ENCODE data around the gene PCYT1A.

DNA sequence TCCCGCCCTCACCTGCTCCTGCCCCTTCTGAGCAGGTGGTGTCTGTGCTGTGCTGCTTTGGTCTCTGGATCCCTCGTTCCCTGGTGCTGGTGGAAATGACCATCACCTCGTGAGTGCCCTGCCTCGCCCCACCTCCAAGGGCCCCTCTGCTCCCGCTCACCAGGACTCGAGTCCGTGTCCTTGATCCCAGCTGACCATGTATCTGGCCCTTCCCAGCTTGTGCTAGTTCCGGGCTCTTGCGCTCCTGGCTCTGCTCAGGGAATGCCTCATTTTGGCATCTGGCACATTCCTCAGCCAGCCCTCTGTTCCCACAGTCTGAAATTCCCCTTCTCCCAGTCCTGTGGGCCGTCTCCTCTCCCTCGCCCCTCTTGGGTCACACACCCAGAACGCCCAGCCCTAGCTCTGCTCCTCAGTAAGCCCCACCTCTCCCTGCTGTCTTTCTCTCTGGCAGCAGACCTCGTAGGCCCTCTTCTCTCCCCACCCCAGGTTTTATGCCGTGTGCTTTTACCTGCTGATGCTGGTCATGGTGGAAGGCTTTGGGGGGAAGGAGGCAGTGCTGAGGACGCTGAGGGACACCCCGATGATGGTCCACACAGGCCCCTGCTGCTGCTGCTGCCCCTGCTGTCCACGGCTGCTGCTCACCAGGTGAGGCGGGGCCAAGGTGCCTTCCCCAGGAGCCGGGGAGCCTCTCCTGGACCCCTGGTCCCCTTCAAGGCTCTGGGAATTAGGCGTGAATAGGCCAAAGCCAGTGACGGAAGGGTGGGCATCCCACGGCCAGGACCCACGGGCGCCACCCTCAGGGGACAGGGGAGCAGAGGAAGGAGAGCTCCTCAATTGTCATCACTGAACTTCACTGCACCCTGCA is 59.7 kb downstream of the PCYT1A start:
- TF ChIP-seq, protein P1, sequence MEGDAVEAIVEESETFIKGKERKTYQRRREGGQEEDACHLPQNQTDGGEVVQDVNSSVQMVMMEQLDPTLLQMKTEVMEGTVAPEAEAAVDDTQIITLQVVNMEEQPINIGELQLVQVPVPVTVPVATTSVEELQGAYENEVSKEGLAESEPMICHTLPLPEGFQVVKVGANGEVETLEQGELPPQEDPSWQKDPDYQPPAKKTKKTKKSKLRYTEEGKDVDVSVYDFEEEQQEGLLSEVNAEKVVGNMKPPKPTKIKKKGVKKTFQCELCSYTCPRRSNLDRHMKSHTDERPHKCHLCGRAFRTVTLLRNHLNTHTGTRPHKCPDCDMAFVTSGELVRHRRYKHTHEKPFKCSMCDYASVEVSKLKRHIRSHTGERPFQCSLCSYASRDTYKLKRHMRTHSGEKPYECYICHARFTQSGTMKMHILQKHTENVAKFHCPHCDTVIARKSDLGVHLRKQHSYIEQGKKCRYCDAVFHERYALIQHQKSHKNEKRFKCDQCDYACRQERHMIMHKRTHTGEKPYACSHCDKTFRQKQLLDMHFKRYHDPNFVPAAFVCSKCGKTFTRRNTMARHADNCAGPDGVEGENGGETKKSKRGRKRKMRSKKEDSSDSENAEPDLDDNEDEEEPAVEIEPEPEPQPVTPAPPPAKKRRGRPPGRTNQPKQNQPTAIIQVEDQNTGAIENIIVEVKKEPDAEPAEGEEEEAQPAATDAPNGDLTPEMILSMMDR (IDR thresholded peaks at IDR 0.05; ENCODE audit: borderline replicate concordance, extremely low read depth, low read length, poor library complexity, severe bottlenecking) = no peak
- no peak for TF ChIP-seq EZH2 (IDR thresholded peaks at IDR 0.05; ENCODE audit: borderline replicate concordance, low read depth, low read length, severe bottlenecking)

Measured in DND-41 (cell line).